SK-N-SH (cell line): ENCODE data around the gene TMEM72.

ENCODE experiments used
- EP300 ChIP-seq, 2 experiments: IDR thresholded peaks; 2 replicates each; pipeline versions ENCODE4 v1.4.0 to v1.6.1; 2012; ENCODE audit warnings: borderline replicate concordance in 1 of 2, low read depth in 1 of 2, low read length in 1 of 2
- FOXM1 ChIP-seq: IDR thresholded peaks from 2 replicates; pipeline ENCODE4 v1.4.0; 2012; ENCODE audit warnings: low read depth, mild to moderate bottlenecking
- JUND ChIP-seq: IDR thresholded peaks from 2 replicates; pipeline ENCODE4 v1.4.0; 2012
- POLR2AphosphoS5 ChIP-seq: IDR thresholded peaks from 2 replicates; pipeline ENCODE4 v1.6.1; 2012; ENCODE audit warnings: low read depth, low read length
- TAF1 ChIP-seq: IDR thresholded peaks from 2 replicates; pipeline ENCODE4 v1.6.1; 2012; ENCODE audit warnings: low read depth, mild to moderate bottlenecking, low read length, moderate library complexity, borderline replicate concordance
- ZBTB33 ChIP-seq: IDR thresholded peaks from 2 replicates; pipeline ENCODE4 v1.4.0; 2012; ENCODE audit warnings: low read depth, borderline replicate concordance
- TF ChIP-seq, protein P1 (sequence below): fragments of 200-600 bp; sonication (generic); IDR thresholded peaks from 2 replicates; pipeline ENCODE4 v1.6.1; 2017; ENCODE audit warnings: antibody characterized with exemption, mild to moderate bottlenecking, moderate library complexity
- TF ChIP-seq, protein P2 (sequence below): IDR thresholded peaks from 2 replicates; pipeline ENCODE4 v1.6.1; 2012; ENCODE audit warnings: mild to moderate bottlenecking, low read depth, low read length, moderate library complexity
- TF ChIP-seq, protein P3 (sequence below): fragments of 150-350 bp; IDR thresholded peaks from 2 replicates; pipeline ENCODE4 v1.6.1; 2017; ENCODE audit warnings: antibody characterized with exemption, low read length, low read depth, borderline replicate concordance

DNA sequence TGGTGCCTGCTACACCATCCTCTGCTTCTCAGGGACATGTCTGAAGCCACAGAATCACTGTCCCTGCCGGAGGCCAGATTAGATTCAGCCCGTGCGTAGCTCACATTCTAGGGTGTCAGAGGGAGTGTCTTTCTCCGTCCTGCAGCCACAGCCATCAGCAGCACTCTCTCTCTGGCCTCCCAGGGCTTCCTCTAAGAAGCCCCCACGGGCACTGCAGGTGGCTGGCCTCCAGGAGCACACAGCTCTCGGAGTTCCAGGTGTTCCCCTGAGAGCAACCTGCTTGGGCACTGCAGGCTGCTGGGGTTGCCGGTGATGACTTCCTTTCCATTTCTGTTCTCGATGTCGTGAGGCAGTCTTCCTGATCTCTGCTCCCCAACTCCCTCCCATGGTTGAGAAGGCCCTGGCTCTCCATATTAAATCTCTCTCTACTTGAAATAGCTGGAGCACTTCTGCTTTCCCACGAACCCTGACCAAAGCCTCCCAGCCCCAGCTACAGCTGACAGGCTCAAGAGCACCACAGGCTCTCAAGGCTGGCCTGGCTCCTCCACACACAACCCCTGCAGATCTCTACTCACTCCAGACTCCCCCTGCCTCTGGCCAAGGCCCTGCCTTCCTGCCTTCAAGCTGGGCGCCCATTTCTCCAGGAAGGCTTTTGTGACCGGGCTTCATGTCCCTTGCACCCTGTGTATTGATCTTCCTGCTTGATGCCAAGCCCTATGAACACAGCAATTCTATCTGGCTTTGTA lies 49.0 kb upstream of the TMEM72 start:
- TF ChIP-seq TAF1 (no peak), POLR2AphosphoS5 (no peak), ZBTB33 (no peak), FOXM1 (no peak), JUND (no peak), EP300 (IDR thresholded peaks at IDR 0.05; ENCODE audit: borderline replicate concordance in 1 of 2, low read depth in 1 of 2, low read length in 1 of 2) (no peak)
- TF ChIP-seq, protein P1, sequence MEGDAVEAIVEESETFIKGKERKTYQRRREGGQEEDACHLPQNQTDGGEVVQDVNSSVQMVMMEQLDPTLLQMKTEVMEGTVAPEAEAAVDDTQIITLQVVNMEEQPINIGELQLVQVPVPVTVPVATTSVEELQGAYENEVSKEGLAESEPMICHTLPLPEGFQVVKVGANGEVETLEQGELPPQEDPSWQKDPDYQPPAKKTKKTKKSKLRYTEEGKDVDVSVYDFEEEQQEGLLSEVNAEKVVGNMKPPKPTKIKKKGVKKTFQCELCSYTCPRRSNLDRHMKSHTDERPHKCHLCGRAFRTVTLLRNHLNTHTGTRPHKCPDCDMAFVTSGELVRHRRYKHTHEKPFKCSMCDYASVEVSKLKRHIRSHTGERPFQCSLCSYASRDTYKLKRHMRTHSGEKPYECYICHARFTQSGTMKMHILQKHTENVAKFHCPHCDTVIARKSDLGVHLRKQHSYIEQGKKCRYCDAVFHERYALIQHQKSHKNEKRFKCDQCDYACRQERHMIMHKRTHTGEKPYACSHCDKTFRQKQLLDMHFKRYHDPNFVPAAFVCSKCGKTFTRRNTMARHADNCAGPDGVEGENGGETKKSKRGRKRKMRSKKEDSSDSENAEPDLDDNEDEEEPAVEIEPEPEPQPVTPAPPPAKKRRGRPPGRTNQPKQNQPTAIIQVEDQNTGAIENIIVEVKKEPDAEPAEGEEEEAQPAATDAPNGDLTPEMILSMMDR: no peak
- TF ChIP-seq, protein P2, sequence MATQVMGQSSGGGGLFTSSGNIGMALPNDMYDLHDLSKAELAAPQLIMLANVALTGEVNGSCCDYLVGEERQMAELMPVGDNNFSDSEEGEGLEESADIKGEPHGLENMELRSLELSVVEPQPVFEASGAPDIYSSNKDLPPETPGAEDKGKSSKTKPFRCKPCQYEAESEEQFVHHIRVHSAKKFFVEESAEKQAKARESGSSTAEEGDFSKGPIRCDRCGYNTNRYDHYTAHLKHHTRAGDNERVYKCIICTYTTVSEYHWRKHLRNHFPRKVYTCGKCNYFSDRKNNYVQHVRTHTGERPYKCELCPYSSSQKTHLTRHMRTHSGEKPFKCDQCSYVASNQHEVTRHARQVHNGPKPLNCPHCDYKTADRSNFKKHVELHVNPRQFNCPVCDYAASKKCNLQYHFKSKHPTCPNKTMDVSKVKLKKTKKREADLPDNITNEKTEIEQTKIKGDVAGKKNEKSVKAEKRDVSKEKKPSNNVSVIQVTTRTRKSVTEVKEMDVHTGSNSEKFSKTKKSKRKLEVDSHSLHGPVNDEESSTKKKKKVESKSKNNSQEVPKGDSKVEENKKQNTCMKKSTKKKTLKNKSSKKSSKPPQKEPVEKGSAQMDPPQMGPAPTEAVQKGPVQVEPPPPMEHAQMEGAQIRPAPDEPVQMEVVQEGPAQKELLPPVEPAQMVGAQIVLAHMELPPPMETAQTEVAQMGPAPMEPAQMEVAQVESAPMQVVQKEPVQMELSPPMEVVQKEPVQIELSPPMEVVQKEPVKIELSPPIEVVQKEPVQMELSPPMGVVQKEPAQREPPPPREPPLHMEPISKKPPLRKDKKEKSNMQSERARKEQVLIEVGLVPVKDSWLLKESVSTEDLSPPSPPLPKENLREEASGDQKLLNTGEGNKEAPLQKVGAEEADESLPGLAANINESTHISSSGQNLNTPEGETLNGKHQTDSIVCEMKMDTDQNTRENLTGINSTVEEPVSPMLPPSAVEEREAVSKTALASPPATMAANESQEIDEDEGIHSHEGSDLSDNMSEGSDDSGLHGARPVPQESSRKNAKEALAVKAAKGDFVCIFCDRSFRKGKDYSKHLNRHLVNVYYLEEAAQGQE: no peak
- TF ChIP-seq, protein P3, sequence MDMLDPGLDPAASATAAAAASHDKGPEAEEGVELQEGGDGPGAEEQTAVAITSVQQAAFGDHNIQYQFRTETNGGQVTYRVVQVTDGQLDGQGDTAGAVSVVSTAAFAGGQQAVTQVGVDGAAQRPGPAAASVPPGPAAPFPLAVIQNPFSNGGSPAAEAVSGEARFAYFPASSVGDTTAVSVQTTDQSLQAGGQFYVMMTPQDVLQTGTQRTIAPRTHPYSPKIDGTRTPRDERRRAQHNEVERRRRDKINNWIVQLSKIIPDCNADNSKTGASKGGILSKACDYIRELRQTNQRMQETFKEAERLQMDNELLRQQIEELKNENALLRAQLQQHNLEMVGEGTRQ: no peak
